NCI-H2196 (cell line): Measurements from ENCODE around the gene MLH1.
"Not testable (repeated sequence)": the region's sequence is repeated elsewhere in the genome, so short reads cannot be mapped to it uniquely, and the experiment has no call there.

ENCODE experiments used
- DNase-seq: peaks from one replicate; lab custom pipeline; 2025; ENCODE audit not compliant: unreplicated experiment; lab: John Stamatoyannopoulos, UW

The MLH1 gene

GRCh38 chr3:36993326-36994283 is at the start of gene MLH1:
TSS of gene MLH1 (plus strand) at chr3:36993518. CDS start at chr3:36993548, 30 bp downstream.
- no peak for DNase-seq

GRCh38 chr3:36943601-36944000 is 49.7 kb upstream of the MLH1 start:
- DNase-seq: no peak

- no peak for DNase-seq
Observed at GRCh38 chr3:36944012-36944640, 49.2 kb upstream of the MLH1 start.

GRCh38 chr3:36944641-36945270 is 48.6 kb upstream of the MLH1 start, which contains the start of gene TRANK1:
TSS of gene TRANK1 (minus strand) at chr3:36945054. CDS start at chr3:36944809, 245 bp downstream.
- DNase-seq: peak; percentile 40

- no peak for DNase-seq
Observed at GRCh38 chr3:36945333-36945980, 47.9 kb upstream of the MLH1 start.

GRCh38 chr3:36947814-36948213 is 45.5 kb upstream of the MLH1 start:
- not testable (repeated sequence) for DNase-seq

GRCh38 chr3:36954452-36955134 is 38.7 kb upstream of the MLH1 start:
- no peak for DNase-seq

GRCh38 chr3:36956155-36956554 is 37.2 kb upstream of the MLH1 start:
- no peak for DNase-seq

GRCh38 chr3:36957063-36957462 is 36.3 kb upstream of the MLH1 start:
- no peak for DNase-seq

- DNase-seq: no peak
Observed at GRCh38 chr3:36957862-36958686, 35.2 kb upstream of the MLH1 start.

- peak; percentile 77 for DNase-seq
Observed at GRCh38 chr3:36959821-36960220, 33.5 kb upstream of the MLH1 start.

- no peak for DNase-seq
Observed at GRCh38 chr3:36960502-36960901, 32.8 kb upstream of the MLH1 start.

GRCh38 chr3:36963008-36963407 is 30.3 kb upstream of the MLH1 start:
- DNase-seq: not testable (repeated sequence)

- no peak for DNase-seq
Observed at GRCh38 chr3:36964331-36964730, 29.0 kb upstream of the MLH1 start.

GRCh38 chr3:36964817-36965216 is 28.5 kb upstream of the MLH1 start:
- no peak for DNase-seq

- DNase-seq: peak; percentile 26
Observed at GRCh38 chr3:36965440-36965839, 27.9 kb upstream of the MLH1 start.

GRCh38 chr3:36969085-36969484 is 24.2 kb upstream of the MLH1 start:
- no peak for DNase-seq

- peak; percentile 93 for DNase-seq
Observed at GRCh38 chr3:36969540-36970432, 23.5 kb upstream of the MLH1 start.

GRCh38 chr3:36972163-36972562 is 21.2 kb upstream of the MLH1 start:
- no peak for DNase-seq
